HCT116 (cell line): Measurements from ENCODE around the gene TAGLN2.

Experiments
- CTCF ChIP-seq, 3 experiments: fragments of 200-600 bp in 1 of 3; sonication (generic) in 1 of 3; IDR thresholded peaks in 2 of 3; conservative IDR thresholded peaks in 1 of 3; 2 replicates each; pipeline ENCODE4 v1.5.1; 2012 to 2017; ENCODE audit warnings: low read depth in 2 of 3, low read length in 2 of 3, antibody characterized with exemption in 1 of 3, borderline replicate concordance in 1 of 3, control low read depth in 1 of 3, mild to moderate bottlenecking in 1 of 3, mixed read lengths in 1 of 3, mixed run types in 1 of 3, moderate library complexity in 1 of 3; ENCODE audit not compliant: insufficient read depth in 1 of 3
- EZH2phosphoT487 ChIP-seq: fragments of 200-600 bp; IDR thresholded peaks from 2 replicates; pipeline ENCODE4 v1.6.1; 2018; ENCODE audit warnings: antibody characterized with exemption, borderline replicate concordance
- FOSL1 ChIP-seq: IDR thresholded peaks from 2 replicates; pipeline ENCODE4 v1.6.1; 2012; ENCODE audit warnings: low read depth

GRCh38 chr1:159895286-159895685 lies 30.0 kb downstream of the TAGLN2 start:
- TF ChIP-seq CTCF (IDR thresholded peaks at IDR 0.05 in 2 of 3, conservative IDR thresholded peaks at IDR 0.05 in 1 of 3; ENCODE audit: borderline replicate concordance in 1 of 3, insufficient read depth in 1 of 3, low read depth in 2 of 3, low read length in 2 of 3) (no peak), FOSL1 (no peak), EZH2phosphoT487 (no peak)
